HG02840 (cell line): Measurements from ENCODE around the gene GCNT2.
A peak's percentile ranks its signal among the peaks of the same experiment; 100 is the strongest.
"Not testable (repeated sequence)": the region's sequence is repeated elsewhere in the genome, so short reads cannot be mapped to it uniquely, and the experiment has no call there.

Source experiments
- ATAC-seq: cut with Tn5 transposase; IDR thresholded peaks from one replicate; pipeline ENCODE4 v1.9.1; 2021; ENCODE audit warnings: mild to moderate bottlenecking, moderate library complexity, moderate number of reproducible peaks; ENCODE audit not compliant: unreplicated experiment, low FRiP score

Gene GCNT2

DNA sequence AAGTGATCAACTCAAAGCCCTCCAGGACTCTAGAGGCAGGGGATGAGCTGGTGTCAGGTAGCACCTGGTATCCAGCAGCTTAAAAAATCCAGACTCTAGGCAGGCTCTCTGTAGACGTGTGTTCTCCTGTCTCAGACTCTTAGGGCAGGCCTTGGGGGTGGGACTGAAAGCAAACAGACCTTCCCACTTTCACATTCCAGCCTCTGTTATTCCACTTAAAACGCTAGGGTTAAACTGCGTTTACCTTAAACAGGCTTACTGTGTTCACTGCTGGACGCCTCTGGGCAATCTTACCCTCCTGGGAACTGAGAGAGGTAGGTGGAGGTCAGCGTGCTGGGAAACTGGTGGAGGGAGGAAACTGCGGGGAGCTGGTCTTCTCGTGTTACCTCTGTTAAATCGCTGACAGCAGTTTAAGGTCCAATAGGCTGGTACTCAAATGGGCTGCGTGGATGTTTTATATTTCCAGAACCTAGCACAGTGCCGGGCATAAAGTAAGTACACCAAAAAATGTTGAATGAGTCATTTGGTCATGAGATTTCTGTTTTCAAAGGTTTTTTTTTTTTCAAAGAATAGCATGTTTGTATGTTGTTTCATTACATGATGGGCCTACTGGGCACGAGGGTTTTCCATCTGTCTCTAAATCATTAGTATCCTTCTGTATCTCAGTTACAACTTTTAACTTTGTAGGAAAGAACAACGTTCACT lies at the start of gene GCNT2:
TSS of gene GCNT2 (plus strand) at position 248 of the 705 bp plus-strand sequence. CDS start 7,561 bp downstream, outside the sequence.
- ATAC-seq, result no peak

DNA sequence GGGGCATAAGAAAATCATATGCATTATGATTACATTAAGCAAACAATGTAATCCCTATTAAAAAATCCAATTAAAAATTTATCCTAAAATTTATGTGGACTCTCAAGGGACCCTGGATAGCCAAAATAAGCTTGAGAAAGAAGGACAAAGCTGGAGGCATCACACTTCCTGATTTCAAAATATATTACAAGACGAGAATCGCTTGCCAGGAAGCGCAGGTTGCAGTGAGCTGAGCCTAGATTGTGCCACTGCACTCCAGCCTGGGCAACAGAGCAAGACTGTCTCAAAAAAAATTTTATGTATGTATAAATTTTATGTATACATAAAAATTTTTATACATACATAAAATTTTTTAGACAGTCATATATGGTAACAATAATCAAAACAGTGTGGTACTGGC lies 48.5 kb upstream of the GCNT2 start:
- no peak for ATAC-seq

DNA sequence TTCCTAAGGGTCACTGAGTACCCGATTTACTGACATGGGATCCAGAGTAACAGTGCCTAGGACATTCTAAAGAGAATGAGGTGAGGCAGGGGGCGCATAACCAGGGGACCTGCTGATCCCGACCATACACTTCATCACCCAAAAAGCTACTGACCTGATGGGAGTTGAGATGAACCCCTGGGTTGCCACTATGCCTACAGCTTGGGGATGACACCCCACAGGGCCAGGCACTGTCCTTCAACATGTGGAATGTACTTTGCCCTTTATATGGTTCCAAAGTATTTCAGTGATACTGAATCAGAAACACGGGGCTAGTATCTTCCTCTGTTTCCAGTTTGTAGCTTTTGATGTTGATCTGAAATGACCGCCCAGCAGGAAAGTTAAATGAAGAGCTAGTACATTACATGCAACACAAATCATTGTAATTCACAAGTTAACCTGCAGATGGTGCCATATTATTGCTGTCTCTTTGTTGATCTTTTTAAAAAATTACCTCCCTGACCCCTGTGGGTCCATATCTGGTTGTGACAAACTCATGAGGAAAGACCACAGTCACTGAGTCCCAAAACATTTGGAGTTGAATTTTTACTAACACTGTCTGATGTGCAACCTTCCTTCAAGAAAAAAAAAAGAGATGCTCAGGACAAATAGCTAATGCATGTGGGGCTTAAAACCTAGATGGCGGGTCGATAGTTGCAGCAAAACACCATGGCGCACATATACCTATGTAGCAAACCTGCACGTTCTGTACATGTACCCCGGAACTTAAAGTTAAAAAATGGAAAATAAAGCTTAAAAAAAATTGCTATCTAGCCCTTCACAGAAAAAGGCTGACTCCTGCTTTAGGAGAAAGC lies 42.7 kb upstream of the GCNT2 start:
- no peak for ATAC-seq

DNA sequence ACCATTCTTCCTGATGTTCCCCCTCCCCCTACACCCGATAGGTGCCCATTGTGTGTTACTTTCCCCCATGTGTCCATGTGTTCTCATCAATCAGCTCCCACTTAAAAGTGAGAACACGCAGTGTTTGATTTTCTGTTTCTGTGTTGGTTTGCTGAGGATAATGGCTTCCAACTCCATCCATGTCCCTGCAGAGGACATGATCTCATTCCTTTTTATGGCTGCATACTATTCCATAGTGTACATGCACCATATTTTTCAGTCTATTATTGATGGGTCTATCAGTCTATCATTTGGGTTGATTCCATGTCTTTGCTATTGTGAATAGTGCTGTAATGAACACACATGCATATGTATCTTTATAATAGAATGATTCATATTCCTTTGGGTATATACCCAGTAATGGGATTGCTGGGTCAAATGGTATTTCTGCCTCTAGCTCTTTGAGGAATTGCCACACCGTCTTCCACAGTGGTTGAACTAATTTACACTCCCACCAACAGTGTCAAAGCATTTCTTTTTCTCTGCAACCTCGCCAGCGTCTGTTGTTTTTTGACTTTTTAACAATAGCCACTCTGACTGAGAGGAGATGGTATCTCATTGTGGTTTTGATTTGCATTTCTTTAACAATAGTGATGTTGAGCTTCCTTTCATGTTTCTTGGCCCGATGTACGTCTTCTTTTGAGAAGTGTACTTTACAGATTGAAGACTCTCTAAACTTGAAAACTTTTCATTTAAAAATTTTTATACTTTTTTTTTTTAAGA lies 41.0 kb upstream of the GCNT2 start:
- no peak for ATAC-seq

DNA sequence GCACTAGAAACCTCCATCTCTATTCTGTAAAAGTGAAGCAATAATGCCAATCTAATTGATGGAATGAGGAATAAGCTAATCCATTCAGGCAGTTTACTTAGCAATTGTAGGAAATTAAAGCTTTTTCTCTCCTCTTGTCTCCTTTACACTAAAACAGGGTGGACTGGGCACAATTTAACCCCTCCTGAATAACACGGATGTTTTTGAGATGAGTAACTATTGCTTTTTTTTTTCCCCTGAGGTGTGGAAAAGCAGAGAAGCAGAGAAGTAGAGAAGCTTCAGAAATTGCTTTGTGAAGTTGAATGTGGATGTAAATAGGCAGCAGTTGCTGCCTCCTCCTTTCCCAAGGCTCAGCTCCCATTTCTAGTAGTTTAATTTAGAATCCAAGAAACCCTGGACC lies 40.0 kb upstream of the GCNT2 start:
- no peak for ATAC-seq

DNA sequence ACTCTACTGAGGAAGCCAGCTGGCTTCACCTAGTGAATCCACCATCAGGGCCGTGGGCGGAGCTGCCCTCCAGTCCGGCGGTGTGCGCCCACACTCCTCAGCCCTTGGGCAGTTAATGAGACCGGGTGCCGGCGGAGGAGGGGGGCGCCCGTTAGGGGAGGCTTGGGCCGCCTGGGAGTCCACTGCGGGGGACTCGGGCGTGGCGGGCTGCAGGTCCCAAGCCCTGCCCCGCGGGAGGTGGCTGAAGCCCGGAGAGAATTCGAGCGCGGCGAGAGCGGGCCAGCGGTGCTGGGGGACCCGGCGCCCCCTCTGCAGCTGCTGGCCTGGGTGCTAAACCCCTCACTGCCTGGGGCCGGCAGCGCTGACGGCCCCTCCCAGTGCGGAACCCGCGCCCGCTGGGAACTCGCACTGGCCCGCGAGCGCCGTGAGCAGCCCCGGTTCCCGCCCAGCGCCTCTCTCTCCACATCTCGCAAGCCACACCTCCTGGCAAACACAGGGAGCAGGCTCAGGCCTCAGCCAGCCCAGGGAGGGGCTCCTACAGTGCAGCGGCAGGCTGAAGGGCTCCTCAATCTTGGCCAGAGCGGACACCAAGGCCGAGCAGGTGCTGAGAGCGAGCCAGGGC lies 38.4 kb upstream of the GCNT2 start:
- no peak for ATAC-seq

DNA sequence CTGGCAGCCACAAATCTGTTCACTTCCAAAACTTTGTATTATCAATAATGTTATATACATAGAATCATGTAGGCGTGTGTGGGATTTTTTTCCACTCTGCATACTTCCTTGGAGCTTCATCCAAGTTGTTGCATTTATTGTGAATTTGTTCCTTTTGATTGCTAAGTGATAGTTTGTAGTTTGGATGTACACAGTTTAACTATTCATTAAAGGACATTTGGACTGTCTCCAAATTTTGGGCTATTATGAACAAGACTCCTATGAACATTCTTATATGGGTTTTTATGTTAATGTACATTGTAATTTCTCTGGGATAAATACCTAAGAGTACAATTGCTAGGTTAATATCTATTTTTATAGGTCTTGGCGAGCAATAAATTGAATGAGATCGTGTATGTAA lies 36.2 kb upstream of the GCNT2 start:
- ATAC-seq, result no peak

DNA sequence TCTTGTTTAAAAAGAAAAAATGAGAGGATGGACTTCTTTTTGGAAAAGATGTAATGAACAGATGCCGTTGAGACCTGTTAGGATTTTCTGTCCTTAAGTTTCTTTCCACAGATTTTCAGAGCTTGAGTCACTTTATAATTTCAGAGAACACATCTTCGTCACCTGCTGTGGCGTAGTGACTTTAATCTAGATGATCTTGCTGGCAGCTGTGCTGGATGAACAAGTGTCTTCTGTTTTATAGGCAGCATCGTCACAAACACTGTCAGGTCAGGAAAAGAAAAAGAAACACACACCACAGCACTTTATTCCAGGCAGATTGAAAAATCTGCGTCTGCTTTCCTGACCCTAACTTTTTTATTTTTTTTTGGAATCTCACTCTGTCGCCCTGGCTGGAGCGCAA lies 35.7 kb upstream of the GCNT2 start:
- no peak for ATAC-seq

DNA sequence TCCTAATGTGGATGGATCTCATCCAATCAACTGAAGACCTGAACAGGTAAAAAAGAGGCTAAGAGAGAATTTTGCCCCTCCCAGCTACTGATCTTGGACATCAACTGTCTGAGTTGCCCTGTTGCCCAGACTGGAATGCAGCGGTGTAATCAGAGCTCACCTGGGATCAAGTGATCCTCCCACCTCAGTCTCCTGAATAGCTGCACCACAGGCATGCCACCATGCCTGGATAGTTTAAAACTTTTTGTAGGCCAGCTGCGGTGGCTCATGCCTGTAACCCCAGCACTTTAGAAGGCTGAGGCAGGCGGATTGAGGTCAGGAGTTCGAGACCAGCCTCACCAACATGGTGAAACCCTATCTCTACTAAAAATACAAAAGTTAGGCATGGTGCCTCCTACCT lies 34.9 kb upstream of the GCNT2 start:
- no peak for ATAC-seq

DNA sequence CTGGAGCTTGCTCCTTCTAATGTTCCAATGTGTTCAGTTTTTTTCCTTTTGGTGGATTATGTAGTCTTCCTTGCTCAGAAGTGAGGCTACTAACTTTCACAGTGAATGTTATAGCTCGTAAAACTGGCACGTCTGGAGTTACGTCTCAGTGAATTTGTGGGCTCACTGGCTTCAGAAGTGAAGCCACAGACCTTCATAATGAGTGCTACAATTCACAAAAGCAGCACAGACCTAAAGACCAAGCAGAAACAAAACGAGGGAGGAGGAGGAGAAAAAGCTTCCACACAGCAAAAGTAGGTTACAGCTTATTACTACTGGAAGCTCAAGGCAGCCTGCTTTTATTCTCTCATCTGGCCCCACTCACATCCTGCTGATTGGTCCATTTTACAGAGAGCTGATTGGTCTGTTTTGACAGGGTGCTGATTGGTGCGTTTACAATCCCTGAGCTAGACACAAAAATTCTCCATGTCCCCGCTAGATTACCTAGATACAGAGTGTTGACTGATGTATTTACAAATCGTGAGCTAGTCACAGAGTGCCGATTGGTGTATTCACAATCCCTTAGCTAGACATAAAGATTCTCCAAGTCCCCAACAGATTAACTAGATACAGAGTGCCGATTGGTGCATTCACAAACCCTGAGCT lies 34.1 kb upstream of the GCNT2 start:
- not testable (repeated sequence) for ATAC-seq

DNA sequence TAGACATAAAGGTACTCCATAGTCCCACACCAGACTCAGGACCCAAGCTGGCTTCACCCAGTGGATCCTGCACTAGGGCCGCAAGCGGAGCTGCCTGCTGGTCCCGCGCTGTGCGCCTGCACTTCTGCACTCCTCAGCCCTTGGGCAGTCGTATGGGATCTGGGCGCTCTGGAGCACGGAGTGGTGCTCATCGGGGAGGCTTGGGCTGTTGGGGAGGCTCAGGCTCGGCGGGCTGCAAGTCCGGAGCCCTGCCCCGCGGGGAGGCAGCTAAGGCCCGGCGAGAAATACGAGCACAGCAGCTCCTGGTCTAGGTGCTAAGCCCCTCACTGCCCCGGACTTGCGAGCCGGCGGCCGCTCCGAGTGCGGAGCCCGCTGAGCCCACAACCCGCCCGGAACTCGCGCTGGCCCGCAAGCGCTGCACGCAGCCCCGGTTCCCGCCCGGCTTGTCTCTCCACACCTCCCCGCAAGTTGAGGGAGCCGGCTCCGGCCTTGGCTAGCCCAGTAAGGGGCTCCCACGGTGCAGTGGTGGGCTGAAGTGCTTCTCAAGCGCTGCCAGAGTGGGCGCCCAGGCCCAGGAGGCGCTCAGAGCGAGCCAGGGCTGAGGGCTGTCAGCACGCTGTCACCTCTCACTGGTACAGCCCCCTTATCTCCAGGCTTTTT lies 33.4 kb upstream of the GCNT2 start:
- no peak for ATAC-seq

DNA sequence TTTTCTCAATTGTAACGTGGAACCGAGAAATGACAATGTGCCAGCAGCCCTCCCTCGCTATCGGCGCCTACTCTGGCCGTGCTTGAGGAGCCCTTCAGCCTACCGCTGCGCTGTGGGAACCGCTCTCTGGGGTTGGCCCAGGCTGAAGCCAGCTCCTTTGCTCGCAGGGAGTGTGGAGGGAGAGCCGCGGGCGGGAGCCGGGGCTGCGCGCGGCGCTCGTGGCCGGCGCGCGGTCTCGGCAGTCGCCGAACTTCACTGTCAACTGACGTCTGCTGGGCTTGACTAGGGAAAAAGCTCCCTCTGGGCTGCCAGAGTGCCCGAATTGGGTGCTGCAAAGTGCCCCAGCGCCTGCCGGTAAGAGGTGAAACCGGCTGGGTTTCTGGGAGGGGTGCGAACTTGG lies 29.7 kb upstream of the GCNT2 start:
- ATAC-seq, result no peak

DNA sequence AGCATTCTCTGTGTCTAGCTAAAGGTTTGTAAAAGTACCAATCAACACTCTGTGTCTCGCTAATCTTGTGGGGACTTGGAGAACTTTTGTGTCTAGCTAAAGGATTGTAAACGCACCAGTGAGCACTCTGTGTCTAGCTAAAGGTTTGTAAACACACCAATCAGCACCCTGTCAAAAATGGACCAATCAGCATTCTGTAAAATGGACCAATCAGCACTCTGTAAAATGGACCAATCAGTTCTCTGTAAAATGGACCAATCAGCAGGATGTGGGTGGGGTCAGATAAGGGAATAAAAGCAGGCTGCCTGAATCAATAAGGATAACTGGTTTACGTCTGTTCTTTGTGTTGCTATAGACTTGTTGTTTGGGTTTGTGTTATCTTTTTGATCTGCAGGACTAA lies 29.2 kb upstream of the GCNT2 start:
- ATAC-seq, result not testable (repeated sequence)

DNA sequence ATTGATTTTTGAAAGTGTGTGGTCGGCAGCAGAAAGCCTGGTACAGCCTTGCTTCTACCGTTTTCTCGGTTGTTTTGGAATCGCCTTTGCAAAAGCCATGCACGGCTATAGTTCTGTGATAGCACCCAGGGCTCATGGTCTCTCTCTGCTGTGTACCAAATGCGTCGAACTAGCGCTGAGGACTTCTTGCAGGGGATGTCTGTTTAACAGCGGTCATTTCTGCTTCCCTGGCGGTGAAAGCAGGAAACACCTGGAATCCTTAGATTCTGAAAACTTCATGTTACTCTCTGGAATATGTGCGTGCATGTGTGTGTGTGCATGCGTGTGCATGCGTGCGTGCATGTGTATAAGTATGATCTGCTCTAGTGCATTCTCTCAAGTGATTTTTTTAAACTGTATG lies 26.1 kb upstream of the GCNT2 start:
- ATAC-seq, result no peak

DNA sequence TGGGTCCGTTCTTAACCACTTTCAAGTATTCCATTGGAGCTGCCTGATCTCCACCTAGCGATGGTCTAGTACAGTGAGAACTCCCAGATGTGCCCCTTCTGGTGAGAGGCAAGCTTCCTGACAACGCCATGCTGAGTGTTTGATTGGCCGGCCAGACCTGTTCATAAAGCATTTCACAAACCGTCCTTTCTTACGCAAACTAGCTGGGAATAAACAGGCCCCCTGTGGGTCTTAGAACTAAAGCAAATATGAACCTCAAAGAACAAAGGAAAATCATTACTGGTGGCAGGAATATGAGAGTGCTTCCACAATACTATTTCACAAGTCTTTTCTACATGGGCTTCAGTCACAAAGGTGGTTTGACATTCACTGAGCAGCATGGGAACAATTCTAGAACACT lies 15.6 kb upstream of the GCNT2 start:
- no peak for ATAC-seq

DNA sequence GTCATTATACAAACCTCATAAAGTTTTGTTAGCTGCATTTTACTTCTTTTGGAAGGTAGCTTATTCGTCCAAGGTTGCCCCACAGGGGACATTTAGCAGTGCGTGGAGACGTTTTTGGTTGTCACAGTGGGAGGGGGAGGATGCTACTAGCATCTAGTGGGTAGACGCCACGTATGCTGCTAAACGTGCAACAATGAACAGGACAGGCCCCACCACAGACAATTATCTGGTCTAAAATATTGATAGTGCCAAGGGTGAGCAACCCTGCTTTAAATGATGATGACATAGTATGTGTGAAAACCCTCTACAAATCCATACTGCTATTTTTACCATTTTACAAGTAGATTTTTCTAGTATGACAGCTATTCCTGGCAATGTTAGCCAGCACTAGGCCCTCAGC lies 13.9 kb upstream of the GCNT2 start:
- no peak for ATAC-seq

DNA sequence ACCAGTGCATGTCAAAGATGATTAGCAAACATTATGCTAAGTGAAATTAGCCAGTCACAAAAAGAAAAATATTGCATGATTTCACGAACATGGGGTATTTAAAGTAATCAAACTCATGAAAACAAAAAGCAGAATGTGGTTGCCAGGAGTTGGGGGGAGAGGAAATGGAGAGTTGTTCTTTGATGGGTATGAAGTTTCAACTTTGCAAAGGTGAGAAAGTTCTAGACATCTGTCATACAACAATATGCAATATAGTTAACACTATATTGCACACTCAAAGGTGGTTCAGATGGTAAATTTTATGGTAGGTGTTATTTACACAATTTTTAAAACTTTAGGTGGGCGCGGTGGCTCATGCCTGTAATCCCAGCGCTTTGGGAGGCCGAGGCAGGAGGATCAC lies 13.4 kb upstream of the GCNT2 start:
- ATAC-seq, result no peak

DNA sequence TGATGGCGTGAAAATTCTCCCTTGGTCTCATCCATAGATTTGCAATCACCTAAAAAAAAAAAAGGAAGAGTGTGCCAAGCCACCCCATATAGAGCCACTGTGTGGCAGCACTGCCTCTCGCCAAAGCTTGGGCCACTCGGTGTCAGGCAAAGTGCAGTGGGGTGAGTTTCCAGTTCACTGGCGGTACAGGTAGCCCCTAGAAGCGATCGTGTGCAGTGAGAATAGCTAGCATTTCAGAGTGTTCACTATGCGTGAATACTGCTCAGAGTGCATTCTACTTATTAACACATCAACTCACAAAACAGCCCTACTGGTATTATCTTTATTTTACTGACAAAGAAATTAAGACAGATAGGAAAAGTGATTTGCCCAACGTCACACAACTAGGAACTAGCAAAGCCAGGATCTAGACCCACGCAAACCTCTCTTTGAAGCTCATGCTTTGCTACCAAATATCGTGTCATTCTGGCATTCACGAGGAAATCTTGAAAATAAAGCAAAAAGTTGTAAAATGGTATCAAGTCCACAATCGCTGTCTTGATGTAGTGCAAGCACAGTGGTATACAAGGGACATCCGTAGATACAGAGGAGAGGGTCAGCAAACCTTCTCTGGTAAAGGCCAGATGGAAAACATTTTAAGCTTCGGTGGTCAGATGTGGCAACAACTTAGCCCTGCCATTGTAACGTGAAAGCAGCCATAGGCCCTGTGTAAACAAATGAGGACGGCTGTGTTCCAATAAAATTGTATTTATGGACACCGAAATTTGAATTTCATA lies 10.4 kb upstream of the GCNT2 start:
- ATAC-seq, result peak; percentile 96

DNA sequence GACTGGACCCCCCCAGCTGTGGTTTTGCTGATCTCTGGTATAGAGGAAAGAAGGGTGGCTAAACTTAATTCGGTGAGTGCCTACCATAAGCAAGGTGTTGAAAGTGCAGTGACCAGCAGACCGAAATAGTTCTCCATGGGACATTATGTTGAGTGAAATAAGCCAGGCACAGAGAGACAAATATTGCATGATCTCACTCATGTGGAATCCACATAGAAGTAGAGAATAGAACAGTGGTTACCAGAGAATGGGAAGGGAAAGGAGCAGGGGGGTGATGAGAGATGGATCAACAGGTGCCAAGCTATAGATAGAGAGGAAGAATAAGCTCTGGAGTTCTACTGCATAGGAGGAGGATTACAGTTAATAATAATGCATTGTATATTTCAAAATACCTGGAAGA lies 9.7 kb upstream of the GCNT2 start:
- ATAC-seq, result no peak
